Measurements from ENCODE around the gene IGLL1.

IGLL1 gene

GRCh38 chr22:23527971-23528740 is 51.9 kb downstream of the IGLL1 start:
- no peak for DNase-seq (ENCODE audit: low read depth)

GRCh38 chr22:23526596-23527316 is 53.3 kb downstream of the IGLL1 start:
- no peak for DNase-seq (ENCODE audit: low read depth)

GRCh38 chr22:23525510-23525909 is 54.6 kb downstream of the IGLL1 start:
- no peak for DNase-seq (ENCODE audit: low read depth)

- DNase-seq (ENCODE audit: low read depth), result no peak
These were observed 55.9 kb downstream of the IGLL1 start for GRCh38 chr22:23524226-23524625.

- no peak for DNase-seq (ENCODE audit: low read depth)
These were observed 56.4 kb downstream of the IGLL1 start for GRCh38 chr22:23523713-23524112.
